ENCODE results near the gene WDR55.
"Not testable (repeated sequence)": the region's sequence is repeated elsewhere in the genome, so short reads cannot be mapped to it uniquely, and the experiment has no call there.

The WDR55 gene

GRCh38 chr5:140664359-140665119 lies at the start of gene WDR55:
TSS of gene WDR55 (plus strand) at chr5:140664904. CDS start at chr5:140664913, 9 bp downstream.
- peak; percentile 92 for DNase-seq (ENCODE audit: low read depth)

- DNase-seq (ENCODE audit: low read depth), result no peak
Measured at GRCh38 chr5:140622301-140622700, 42.4 kb upstream of the WDR55 start.

- DNase-seq (ENCODE audit: low read depth), result not testable (repeated sequence)
Measured at GRCh38 chr5:140623061-140623460, 41.6 kb upstream of the WDR55 start.

- not testable (repeated sequence) for DNase-seq (ENCODE audit: low read depth)
Measured at GRCh38 chr5:140624886-140625285, 39.8 kb upstream of the WDR55 start.

- DNase-seq (ENCODE audit: low read depth), result no peak
Measured at GRCh38 chr5:140627972-140628371, 36.7 kb upstream of the WDR55 start.

GRCh38 chr5:140628711-140629110 lies 36.0 kb upstream of the WDR55 start:
- no peak for DNase-seq (ENCODE audit: low read depth)

GRCh38 chr5:140630292-140631035 lies 34.2 kb upstream of the WDR55 start:
- no peak for DNase-seq (ENCODE audit: low read depth)

GRCh38 chr5:140631036-140631417 lies 33.7 kb upstream of the WDR55 start:
- no peak for DNase-seq (ENCODE audit: low read depth)

- DNase-seq (ENCODE audit: low read depth), result no peak
Measured at GRCh38 chr5:140631831-140632365, 32.8 kb upstream of the WDR55 start.

GRCh38 chr5:140632366-140633020 lies 32.2 kb upstream of the WDR55 start:
- peak; percentile 5 for DNase-seq (ENCODE audit: low read depth)

GRCh38 chr5:140633021-140633471 lies 31.7 kb upstream of the WDR55 start, which contains the start of gene CD14:
TSS of gene CD14 (minus strand) at chr5:140633175. CDS start at chr5:140633071, 104 bp downstream.
- DNase-seq (ENCODE audit: low read depth), result no peak

- no peak for DNase-seq (ENCODE audit: low read depth)
Measured at GRCh38 chr5:140633501-140633900, 31.2 kb upstream of the WDR55 start.

- DNase-seq (ENCODE audit: low read depth), result no peak
Measured at GRCh38 chr5:140634103-140634502, 30.6 kb upstream of the WDR55 start.

GRCh38 chr5:140635291-140636257 lies 29.1 kb upstream of the WDR55 start:
- no peak for DNase-seq (ENCODE audit: low read depth)

- DNase-seq (ENCODE audit: low read depth), result no peak
Measured at GRCh38 chr5:140637371-140638100, 27.2 kb upstream of the WDR55 start.

GRCh38 chr5:140638898-140639147 lies 25.9 kb upstream of the WDR55 start:
- not testable (repeated sequence) for DNase-seq (ENCODE audit: low read depth)

GRCh38 chr5:140639148-140639981 lies 25.3 kb upstream of the WDR55 start, which contains the start of gene TMCO6:
TSS of gene TMCO6 (plus strand) at chr5:140639451. CDS start at chr5:140639528, 77 bp downstream.
- DNase-seq (ENCODE audit: low read depth), result peak; percentile 96

- DNase-seq (ENCODE audit: low read depth), result no peak
Measured at GRCh38 chr5:140641716-140642115, 23.0 kb upstream of the WDR55 start.

GRCh38 chr5:140642718-140643117 lies 22.0 kb upstream of the WDR55 start:
- no peak for DNase-seq (ENCODE audit: low read depth)

- DNase-seq (ENCODE audit: low read depth), result no peak
Measured at GRCh38 chr5:140647042-140647419, 17.7 kb upstream of the WDR55 start.

All from stimulated activated CD8-positive, alpha-beta memory T cell treated with anti-CD3 and anti-CD28 coated beads, Interleukin-7, amount 100 ng/mL, for 24 hours (primary cell).